Transverse colon (tissue), 4 donors: ENCODE results near the gene NUCB2. TPM values are rescaled to one million over a fixed set of nuclear protein-coding genes. Genes with fewer than 3 reads are reported as not detected.

Source experiments
- DNase-seq: peaks from one replicate; pipeline ENCODE4 v3.0.0-alpha.2; 2019
- H3K27ac ChIP-seq, 4 donors: fragments of 200-600 bp; sonication (generic); 2 replicates each; pipeline ENCODE4 v1.5.1; 2016 to 2018; ENCODE audit warnings: inconsistent platforms in 4 of 4
- H3K27me3 ChIP-seq: fragments of 200-600 bp; sonication (generic); 2 replicates; pipeline ENCODE4 v1.5.1; 2017; ENCODE audit warnings: inconsistent platforms
- H3K36me3 ChIP-seq, 4 donors: fragments of 200-600 bp; sonication (generic); 2 replicates each; pipeline ENCODE4 v1.5.1; 2017 to 2019; ENCODE audit warnings: inconsistent platforms in 4 of 4
- H3K4me1 ChIP-seq, 4 donors: fragments of 200-600 bp; sonication (generic); 2 replicates each; pipeline ENCODE4 v1.5.1; 2017 to 2020; ENCODE audit warnings: inconsistent platforms in 4 of 4
- H3K4me3 ChIP-seq, 4 donors: fragments of 200-600 bp; sonication (generic); 1 replicate in 1 of 4; 2 replicates in 3 of 4; pipeline versions ENCODE4 v1.5.1 to v1.6.1; 2017 to 2019; ENCODE audit warnings: inconsistent platforms in 4 of 4
- H3K9me3 ChIP-seq, 2 donors: fragments of 200-600 bp; sonication (generic); 2 replicates each; pipeline ENCODE4 v1.5.1; 2017 to 2019; ENCODE audit warnings: inconsistent platforms in 2 of 2
- CTCF ChIP-seq, 5 experiments: fragments of 200-600 bp in 3 of 5; fragments of 450-650 bp in 2 of 5; sonication (generic) in 3 of 5; IDR thresholded peaks; 1 replicate in 2 of 5; 2 replicates in 3 of 5; pipeline ENCODE4 v1.5.1; 2016 to 2017; ENCODE audit warnings: antibody characterized with exemption in 5 of 5, inconsistent platforms in 3 of 5, mild to moderate bottlenecking in 2 of 5, moderate library complexity in 1 of 5
- EP300 ChIP-seq: sonication (generic); formaldehyde crosslinking; IDR thresholded peaks from one replicate; pipeline ENCODE4 v1.6.1; 2017; ENCODE audit warnings: antibody characterized with exemption, low read depth
- POLR2A ChIP-seq: fragments of 450-650 bp; IDR thresholded peaks from one replicate; pipeline ENCODE4 v1.6.1; 2016; ENCODE audit warnings: antibody characterized with exemption, mild to moderate bottlenecking, moderate library complexity
- POLR2AphosphoS5 ChIP-seq, 3 donors: sonication (generic); formaldehyde crosslinking; IDR thresholded peaks; one replicate each; pipeline ENCODE4 v1.6.1; 2016; ENCODE audit warnings: antibody characterized with exemption in 3 of 3
- WGBS, 2 donors: methylation state at CpG; one replicate each; pipeline ENCODE4 v1.1.5; 2018; ENCODE audit warnings: low coverage in 1 of 2; 5-methylcytosine and 5-hydroxymethylcytosine counted together
- in situ Hi-C, 4 donors: fragments of 200-750 bp; cut with MboI; loops; one replicate each; pipeline versions ENCODE4 v1.15.0 to v1.15.1; 2017; ENCODE audit warnings: low sequenced_read_pairs in 3 of 4, low pct_ligation_motif_present in 1 of 4, low pct_unique_long_range_greater_than_20kb in 1 of 4
- intact Hi-C: fragments of 100-400 bp; cut with DNase I; formaldehyde crosslinking; loops from one replicate; pipeline ENCODE4 v1.15.1; 2023; ENCODE audit warnings: low total_unique reads
- total RNA-seq, 4 donors: library from RNA; depleted of rRNA; stranded (reverse); fragments of >200 nt; gene quantifications; one replicate each; pipeline ENCODE4 v1.1.0, GENCODE V29; 2016

NUCB2 gene
- total RNA-seq, 4 donors from 2014 or later = 5.0 to 28.9 (median 13.4) TPM

- intact Hi-C loops (no loop called here), in situ Hi-C loops (no loop called here)
- Histone ChIP-seq H3K36me3 (peaks cover 0 to 67% (median 26%) of the 10 kb centered on the region in 4 donors), H3K27me3 (no peaks in the 10 kb centered on the region), H3K4me1 (no peaks in the 10 kb centered on the region), H3K4me3 (no peak overlapping the region), H3K27ac (no peak overlapping the region), H3K9me3 (peaks cover 39 to 48% of the 10 kb centered on the region in 2 donors)
- WGBS, 2 donors = 90 to 100% methylated on average over 1 to 2 of the region's 2 CpGs
- no peak for TF ChIP-seq POLR2A
- TF ChIP-seq EP300 = no peak
- TF ChIP-seq POLR2AphosphoS5 (IDR thresholded peaks at IDR 0.05) = no peak
- TF ChIP-seq CTCF (IDR thresholded peaks at IDR 0.05) = no peak
- DNase-seq = no peak
Measured at GRCh38 chr11:17369684-17370243, 93.2 kb downstream of the NUCB2 start.

DNA sequence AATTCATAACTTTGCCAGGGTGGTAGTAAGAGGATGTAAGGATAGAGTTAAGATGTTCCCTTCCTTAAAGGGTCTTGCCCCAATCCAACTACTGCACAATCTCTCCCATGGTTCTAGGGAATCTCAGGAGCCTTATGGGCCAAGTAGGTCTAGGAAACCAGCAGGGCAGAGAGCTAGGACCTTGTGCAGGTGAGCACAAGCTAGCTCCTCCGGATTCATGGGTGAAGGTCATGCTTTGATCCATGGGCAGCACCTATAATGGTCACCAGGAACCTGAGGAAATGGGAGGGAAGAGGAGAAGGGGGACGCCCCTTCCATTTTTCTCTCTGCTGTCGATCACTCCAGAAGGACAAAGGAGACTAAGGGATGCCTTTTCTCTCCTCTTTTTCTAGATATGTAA is 95.1 kb downstream of the NUCB2 start:
- TF ChIP-seq POLR2AphosphoS5 (IDR thresholded peaks at IDR 0.05) = no peak
- no peak for TF ChIP-seq POLR2A
- TF ChIP-seq CTCF (IDR thresholded peaks at IDR 0.05) = no peak
- TF ChIP-seq EP300 = no peak
- in situ Hi-C loops (no loop called here), intact Hi-C loops (no loop called here)
- WGBS, 2 donors = 66% methylated on average over 3 of the region's 3 CpGs; no CpG with 5 or more reads in 1 of the 2 donors
- no peak overlapping the region for H3K4me3 ChIP-seq
- peaks cover 39 to 48% of the 10 kb centered on the region in 2 donors for H3K9me3 ChIP-seq
- peaks cover 0 to 67% (median 26%) of the 10 kb centered on the region in 4 donors for H3K36me3 ChIP-seq
- no peaks in the 10 kb centered on the region for H3K27me3 ChIP-seq
- no peak overlapping the region for H3K27ac ChIP-seq
- H3K4me1 ChIP-seq = no peaks in the 10 kb centered on the region
- DNase-seq = no peak

DNA sequence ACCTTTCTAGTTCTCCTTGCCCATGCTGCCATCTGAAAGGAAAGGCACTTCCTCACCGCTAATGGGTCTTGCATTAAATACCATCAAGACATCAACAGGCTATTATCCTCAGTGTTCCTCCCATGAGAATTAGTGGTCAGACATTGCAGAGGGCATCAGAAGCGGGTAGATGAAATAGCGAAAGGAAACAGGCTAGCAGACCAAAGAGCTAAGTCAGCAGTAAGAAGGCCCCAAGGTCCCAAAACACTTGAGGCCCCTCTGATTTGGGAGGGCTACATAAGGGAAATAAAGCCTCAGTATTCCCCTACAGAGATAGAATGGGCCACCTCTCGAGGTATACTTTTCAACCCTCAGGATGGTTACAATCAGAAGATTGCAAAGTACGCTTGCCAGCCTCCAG is 99.0 kb downstream of the NUCB2 start:
- Histone ChIP-seq H3K4me1 (no peaks in the 10 kb centered on the region), H3K27me3 (no peaks in the 10 kb centered on the region), H3K4me3 (no peak overlapping the region), H3K36me3 (peaks cover 0 to 33% (median 15%) of the 10 kb centered on the region in 4 donors), H3K9me3 (peaks cover 27 to 28% of the 10 kb centered on the region in 2 donors), H3K27ac (no peak overlapping the region)
- no peak for DNase-seq
- intact Hi-C loops = loop anchor here (1.0 kb wide), 1 partner anchor 31 kb away; no protein-coding TSS in a partner anchor
- in situ Hi-C loops = no loop called here
- no peak for TF ChIP-seq CTCF (IDR thresholded peaks at IDR 0.05)
- TF ChIP-seq POLR2AphosphoS5 (IDR thresholded peaks at IDR 0.05) = no peak
- no peak for TF ChIP-seq EP300
- TF ChIP-seq POLR2A = no peak
- WGBS, 2 donors = 73 to 100% methylated on average over 1 to 5 of the region's 5 CpGs

- in situ Hi-C loops (no loop called here), intact Hi-C loops (no loop called here)
- Histone ChIP-seq H3K4me3 (no peak overlapping the region), H3K4me1 (no peaks in the 10 kb centered on the region), H3K27ac (no peak overlapping the region), H3K36me3 (peaks cover 0 to 23% (median 10%) of the 10 kb centered on the region in 4 donors), H3K27me3 (no peaks in the 10 kb centered on the region), H3K9me3 (peaks cover 18% of the 10 kb centered on the region in 2 donors)
- WGBS, 2 donors = 88 to 100% methylated on average over 1 to 3 of the region's 3 CpGs
- TF ChIP-seq POLR2A (no peak), CTCF (IDR thresholded peaks at IDR 0.05) (no peak), POLR2AphosphoS5 (IDR thresholded peaks at IDR 0.05) (no peak)
- no peak for DNase-seq
Measured at GRCh38 chr11:17376493-17376892, 100.0 kb downstream of the NUCB2 start.
